ENCODE data around the gene RASA3. TPM values are rescaled to one million over a fixed set of nuclear protein-coding genes. Genes with fewer than 3 reads are reported as not detected.
A peak's percentile ranks its signal among the peaks of the same experiment; 100 is the strongest.

Gene RASA3
- polyA plus RNA-seq, 1 experiment: 31.4 TPM

GRCh38 chr13:114122127-114122511, 10.3 kb downstream of the RASA3 start:
- no peak for DNase-seq (ENCODE audit: low read depth)
- ChIA-PET POLR2A (interaction anchor here (0.5 kb wide), 1 partner anchor 44 kb away, joined by 5 read pairs; no protein-coding TSS in a partner anchor), CTCF (interaction anchor here (0.6 kb wide), 1 partner anchor 9 kb away, joined by 3 read pairs; no protein-coding TSS in a partner anchor)
- Histone ChIP-seq H3K36me3 (ENCODE audit: control insufficient read depth, insufficient read depth, low read length) (no peaks in the 10 kb centered on the region; the same call in 1 of the 2 replicates), H3K4me3 (ENCODE audit: low read depth, low read length) (no peak overlapping the region), H3K27me3 (ENCODE audit: control insufficient read depth, insufficient read depth, low read length) (no peaks in the 10 kb centered on the region)
- TF ChIP-seq, protein P1, sequence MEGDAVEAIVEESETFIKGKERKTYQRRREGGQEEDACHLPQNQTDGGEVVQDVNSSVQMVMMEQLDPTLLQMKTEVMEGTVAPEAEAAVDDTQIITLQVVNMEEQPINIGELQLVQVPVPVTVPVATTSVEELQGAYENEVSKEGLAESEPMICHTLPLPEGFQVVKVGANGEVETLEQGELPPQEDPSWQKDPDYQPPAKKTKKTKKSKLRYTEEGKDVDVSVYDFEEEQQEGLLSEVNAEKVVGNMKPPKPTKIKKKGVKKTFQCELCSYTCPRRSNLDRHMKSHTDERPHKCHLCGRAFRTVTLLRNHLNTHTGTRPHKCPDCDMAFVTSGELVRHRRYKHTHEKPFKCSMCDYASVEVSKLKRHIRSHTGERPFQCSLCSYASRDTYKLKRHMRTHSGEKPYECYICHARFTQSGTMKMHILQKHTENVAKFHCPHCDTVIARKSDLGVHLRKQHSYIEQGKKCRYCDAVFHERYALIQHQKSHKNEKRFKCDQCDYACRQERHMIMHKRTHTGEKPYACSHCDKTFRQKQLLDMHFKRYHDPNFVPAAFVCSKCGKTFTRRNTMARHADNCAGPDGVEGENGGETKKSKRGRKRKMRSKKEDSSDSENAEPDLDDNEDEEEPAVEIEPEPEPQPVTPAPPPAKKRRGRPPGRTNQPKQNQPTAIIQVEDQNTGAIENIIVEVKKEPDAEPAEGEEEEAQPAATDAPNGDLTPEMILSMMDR (IDR thresholded peaks at IDR 0.05; ENCODE audit: insufficient read depth, low read depth, low read length): no peak

- Histone ChIP-seq H3K36me3 (ENCODE audit: control insufficient read depth, insufficient read depth, low read length) (no peaks in the 10 kb centered on the region), H3K4me3 (ENCODE audit: low read depth, low read length) (no peak overlapping the region), H3K27me3 (ENCODE audit: control insufficient read depth, insufficient read depth, low read length) (no peaks in the 10 kb centered on the region)
- DNase-seq (ENCODE audit: low read depth): no peak
- CTCF ChIA-PET: no interaction called here
- TF ChIP-seq, protein P1 (IDR thresholded peaks at IDR 0.05; ENCODE audit: insufficient read depth, low read depth, low read length): no peak
- POLR2A ChIA-PET: interaction anchor here (0.5 kb wide), 1 partner anchor 44 kb away, joined by 5 read pairs; no protein-coding TSS in a partner anchor
These were observed 10.8 kb downstream of the RASA3 start for GRCh38 chr13:114121496-114122126.

- no peaks in the 10 kb centered on the region for H3K27me3 ChIP-seq (ENCODE audit: control insufficient read depth, insufficient read depth, low read length)
- H3K4me3 ChIP-seq (ENCODE audit: low read depth, low read length): no peak overlapping the region
- H3K36me3 ChIP-seq (ENCODE audit: control insufficient read depth, insufficient read depth, low read length): no peaks in the 10 kb centered on the region
- TF ChIP-seq, protein P1 (IDR thresholded peaks at IDR 0.05; ENCODE audit: insufficient read depth, low read depth, low read length): no peak
- ChIA-PET CTCF (no interaction called here), POLR2A (no interaction called here)
- no peak for DNase-seq (ENCODE audit: low read depth)
These were observed 11.4 kb downstream of the RASA3 start for GRCh38 chr13:114121031-114121430.

- ChIA-PET POLR2A (no interaction called here), CTCF (no interaction called here)
- TF ChIP-seq, protein P1 (IDR thresholded peaks at IDR 0.05; ENCODE audit: insufficient read depth, low read depth, low read length): no peak
- Histone ChIP-seq H3K36me3 (ENCODE audit: control insufficient read depth, insufficient read depth, low read length) (no peaks in the 10 kb centered on the region), H3K4me3 (ENCODE audit: low read depth, low read length) (no peak overlapping the region), H3K27me3 (ENCODE audit: control insufficient read depth, insufficient read depth, low read length) (no peaks in the 10 kb centered on the region)
- DNase-seq (ENCODE audit: low read depth): no peak
These were observed 11.8 kb downstream of the RASA3 start for GRCh38 chr13:114120591-114121011.

DNA sequence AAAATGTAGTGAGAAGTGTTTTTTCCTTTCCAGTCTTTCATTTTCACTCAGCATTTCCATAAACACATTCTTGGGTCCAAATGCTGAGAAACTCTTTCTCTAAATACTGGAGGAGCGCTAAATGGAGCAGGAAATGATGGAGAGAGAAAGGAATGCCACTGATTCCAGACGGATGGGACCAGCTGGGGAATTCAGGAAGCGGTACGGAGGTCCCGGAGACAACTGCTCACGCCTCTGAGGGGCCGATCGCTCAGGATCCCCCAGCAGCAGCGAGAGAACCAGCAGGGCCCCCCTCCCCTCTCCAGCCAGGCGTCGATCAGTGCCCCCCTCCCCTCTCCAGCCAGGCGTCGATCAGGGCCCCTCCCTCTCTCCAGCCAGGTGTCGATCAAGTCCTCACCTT, 13.2 kb downstream of the RASA3 start:
- Histone ChIP-seq H3K36me3 (ENCODE audit: control insufficient read depth, insufficient read depth, low read length) (no peaks in the 10 kb centered on the region), H3K4me3 (ENCODE audit: low read depth, low read length) (peak overlapping the region; percentile 4), H3K27me3 (ENCODE audit: control insufficient read depth, insufficient read depth, low read length) (no peaks in the 10 kb centered on the region)
- ChIA-PET CTCF (no interaction called here), POLR2A (interaction anchor here (0.6 to 1.0 kb wide), 3 partner anchors 52 to 250 kb away, joined by 4 to 9 read pairs (median 6); no protein-coding TSS in a partner anchor)
- peak; percentile 76 for DNase-seq (ENCODE audit: low read depth)
- TF ChIP-seq, protein P1 (IDR thresholded peaks at IDR 0.05; ENCODE audit: insufficient read depth, low read depth, low read length): no peak

Measured in BJ (cell line).